GM19099 (cell line): Measurements from ENCODE around the gene SIRPA.

Experiments used
- POLR2A ChIP-seq: IDR thresholded peaks from 3 replicates; pipeline ENCODE4 v1.6.1; 2011; ENCODE audit warnings: low read depth; ENCODE audit not compliant: insufficient read length; ENCODE audit errors: extremely low read depth

SIRPA gene

GRCh38 chr20:1863296-1863695 lies 31.9 kb upstream of the SIRPA start:
- no peak for TF ChIP-seq POLR2A

- TF ChIP-seq POLR2A = no peak
Observed at GRCh38 chr20:1866834-1867233, 28.4 kb upstream of the SIRPA start.

- TF ChIP-seq POLR2A = no peak
Observed at GRCh38 chr20:1867495-1868260, 27.5 kb upstream of the SIRPA start.

GRCh38 chr20:1868856-1869255 lies 26.4 kb upstream of the SIRPA start:
- TF ChIP-seq POLR2A = no peak

- no peak for TF ChIP-seq POLR2A
Observed at GRCh38 chr20:1870323-1870722, 24.9 kb upstream of the SIRPA start.

GRCh38 chr20:1870792-1871550 lies 24.2 kb upstream of the SIRPA start:
- TF ChIP-seq POLR2A = no peak

- no peak for TF ChIP-seq POLR2A
Observed at GRCh38 chr20:1871807-1872458, 23.3 kb upstream of the SIRPA start.

GRCh38 chr20:1872459-1873097 lies 22.6 kb upstream of the SIRPA start:
- no peak for TF ChIP-seq POLR2A

GRCh38 chr20:1874450-1875182 lies 20.6 kb upstream of the SIRPA start:
- TF ChIP-seq POLR2A = no peak

GRCh38 chr20:1875183-1875554 lies 20.0 kb upstream of the SIRPA start:
- no peak for TF ChIP-seq POLR2A

- no peak for TF ChIP-seq POLR2A
Observed at GRCh38 chr20:1875762-1876161, 19.4 kb upstream of the SIRPA start.

GRCh38 chr20:1876217-1876921 lies 18.8 kb upstream of the SIRPA start:
- TF ChIP-seq POLR2A = no peak

GRCh38 chr20:1876975-1877608 lies 18.1 kb upstream of the SIRPA start:
- TF ChIP-seq POLR2A = no peak
